Activated CD8-positive, alpha-beta memory T cell treated with anti-CD3 and anti-CD28 coated beads, Interleukin-2, amount 50 U/mL, for 1 hour (primary cell): ENCODE results near the gene ORAI2.
"Not testable (repeated sequence)": the region's sequence is repeated elsewhere in the genome, so short reads cannot be mapped to it uniquely, and the experiment has no call there.

ENCODE experiments used
- DNase-seq: peaks from one replicate; pipeline ENCODE4 v3.0.0-alpha.2; 2020; ENCODE audit errors: extremely low read depth

ORAI2 gene

GRCh38 chr7:102469351-102469971 lies 36.1 kb downstream of the ORAI2 start:
- DNase-seq = no peak

- DNase-seq = no peak
Measured at GRCh38 chr7:102469972-102470825, 36.8 kb downstream of the ORAI2 start.

GRCh38 chr7:102471791-102472125 lies 38.4 kb downstream of the ORAI2 start:
- no peak for DNase-seq

GRCh38 chr7:102472126-102473041 lies 39.0 kb downstream of the ORAI2 start:
- no peak for DNase-seq

GRCh38 chr7:102473271-102473991 lies 40.1 kb downstream of the ORAI2 start:
- DNase-seq = no peak

- not testable (repeated sequence) for DNase-seq
Measured at GRCh38 chr7:102474116-102474515, 40.7 kb downstream of the ORAI2 start.

- not testable (repeated sequence) for DNase-seq
Measured at GRCh38 chr7:102474736-102475435, 41.5 kb downstream of the ORAI2 start.

GRCh38 chr7:102478314-102479208 lies 45.2 kb downstream of the ORAI2 start, which contains the start of gene POLR2J:
Gene POLR2J (minus strand): TSS chr7:102478922. CDS start chr7:102478860, 62 bp downstream.
- peak; percentile 86 for DNase-seq

- DNase-seq = not testable (repeated sequence)
Measured at GRCh38 chr7:102479209-102479584, 45.8 kb downstream of the ORAI2 start.

GRCh38 chr7:102479982-102480637 lies 46.7 kb downstream of the ORAI2 start:
- DNase-seq = not testable (repeated sequence)

GRCh38 chr7:102481962-102482361 lies 48.6 kb downstream of the ORAI2 start:
- not testable (repeated sequence) for DNase-seq

- not testable (repeated sequence) for DNase-seq
Measured at GRCh38 chr7:102484317-102484716, 50.9 kb downstream of the ORAI2 start.

- not testable (repeated sequence) for DNase-seq
Measured at GRCh38 chr7:102490529-102491075, 57.2 kb downstream of the ORAI2 start.

- not testable (repeated sequence) for DNase-seq
Measured at GRCh38 chr7:102493220-102493935, 60.0 kb downstream of the ORAI2 start.

- DNase-seq = not testable (repeated sequence)
Measured at GRCh38 chr7:102494026-102494425, 60.7 kb downstream of the ORAI2 start.

GRCh38 chr7:102494473-102495149 lies 61.2 kb downstream of the ORAI2 start:
- not testable (repeated sequence) for DNase-seq

GRCh38 chr7:102496861-102497260 lies 63.5 kb downstream of the ORAI2 start:
- DNase-seq = not testable (repeated sequence)

- not testable (repeated sequence) for DNase-seq
Measured at GRCh38 chr7:102497308-102497707, 63.9 kb downstream of the ORAI2 start.
